NCI-H748 treated with DMSO at 0.1 percent for 48 hours (cell line): ENCODE data around the gene ATF7IP2.

ENCODE experiments used
- DNase-seq: peaks from one replicate; lab custom pipeline; 2025; lab: John Stamatoyannopoulos, UW

The ATF7IP2 gene

DNA sequence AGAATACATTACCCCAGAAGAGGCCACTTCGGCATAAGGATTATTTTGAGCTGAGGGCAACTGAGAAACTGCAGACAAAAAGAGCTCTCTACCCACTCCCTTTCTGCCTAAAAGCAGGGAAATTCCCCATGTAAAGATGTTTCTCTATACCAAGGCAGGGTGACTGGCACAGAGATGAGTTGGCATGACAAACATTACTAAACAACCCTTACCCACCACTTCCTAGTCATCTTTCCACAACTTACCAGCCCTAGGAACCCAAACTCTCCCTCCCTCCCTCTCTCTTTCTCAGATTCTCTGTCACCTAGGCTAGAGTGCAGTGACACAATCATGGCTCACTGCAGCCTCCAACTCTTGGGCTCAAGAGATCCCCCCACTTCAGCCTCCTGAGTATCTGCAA lies 126.0 kb downstream of the ATF7IP2 start:
- DNase-seq: no peak

- peak; percentile 1 for DNase-seq
These were observed 128.7 kb downstream of the ATF7IP2 start for GRCh38 chr16:10514369-10515055.

GRCh38 chr16:10517868-10518267 lies 132.0 kb downstream of the ATF7IP2 start:
- DNase-seq: no peak

- DNase-seq: no peak
These were observed 132.7 kb downstream of the ATF7IP2 start for GRCh38 chr16:10518479-10519041.

DNA sequence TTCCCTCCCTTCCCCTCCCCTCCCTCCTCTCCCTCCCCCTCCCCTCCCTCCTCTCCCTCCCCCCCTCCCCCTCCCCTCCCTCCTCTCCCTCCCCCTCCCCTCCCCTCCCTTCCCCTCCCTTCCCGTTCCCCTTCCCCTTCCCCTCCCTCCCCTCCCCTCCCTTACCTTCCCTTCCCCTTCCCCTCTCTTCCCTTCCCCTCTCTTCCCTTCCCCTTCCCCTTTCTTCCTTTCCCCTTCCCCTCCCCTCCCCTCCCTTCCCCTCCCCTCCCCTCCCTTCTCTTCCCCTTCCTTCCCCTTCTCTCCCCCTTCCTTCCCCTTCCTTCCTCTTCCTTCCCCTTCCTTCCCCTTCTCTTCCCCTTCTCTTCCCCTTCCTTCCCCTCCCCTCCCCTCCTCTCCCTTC lies 133.4 kb downstream of the ATF7IP2 start:
- DNase-seq: no peak

GRCh38 chr16:10519929-10520868 lies 134.3 kb downstream of the ATF7IP2 start:
- no peak for DNase-seq

GRCh38 chr16:10520869-10521578 lies 135.2 kb downstream of the ATF7IP2 start:
- no peak for DNase-seq

GRCh38 chr16:10521681-10522274 lies 135.9 kb downstream of the ATF7IP2 start:
- DNase-seq: no peak

DNA sequence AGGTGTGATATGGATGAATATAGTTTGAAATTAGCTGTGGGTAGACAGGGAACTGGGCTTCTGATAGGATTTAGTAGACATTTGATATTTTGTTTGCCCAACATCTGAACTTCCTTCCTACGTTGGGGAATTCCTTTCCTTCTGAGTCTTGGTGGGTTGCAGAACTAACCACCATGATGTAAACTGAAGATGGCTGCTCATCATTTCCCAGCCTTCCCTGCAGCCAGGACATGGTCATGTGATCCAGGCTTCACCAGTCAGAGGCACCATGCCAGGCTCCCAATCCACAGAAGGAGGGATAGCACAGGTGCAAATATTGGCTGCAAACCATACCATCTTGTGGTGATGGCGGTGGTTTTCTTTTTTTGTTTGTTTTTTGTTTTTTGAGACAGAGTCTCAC lies 137.1 kb downstream of the ATF7IP2 start:
- no peak for DNase-seq

DNA sequence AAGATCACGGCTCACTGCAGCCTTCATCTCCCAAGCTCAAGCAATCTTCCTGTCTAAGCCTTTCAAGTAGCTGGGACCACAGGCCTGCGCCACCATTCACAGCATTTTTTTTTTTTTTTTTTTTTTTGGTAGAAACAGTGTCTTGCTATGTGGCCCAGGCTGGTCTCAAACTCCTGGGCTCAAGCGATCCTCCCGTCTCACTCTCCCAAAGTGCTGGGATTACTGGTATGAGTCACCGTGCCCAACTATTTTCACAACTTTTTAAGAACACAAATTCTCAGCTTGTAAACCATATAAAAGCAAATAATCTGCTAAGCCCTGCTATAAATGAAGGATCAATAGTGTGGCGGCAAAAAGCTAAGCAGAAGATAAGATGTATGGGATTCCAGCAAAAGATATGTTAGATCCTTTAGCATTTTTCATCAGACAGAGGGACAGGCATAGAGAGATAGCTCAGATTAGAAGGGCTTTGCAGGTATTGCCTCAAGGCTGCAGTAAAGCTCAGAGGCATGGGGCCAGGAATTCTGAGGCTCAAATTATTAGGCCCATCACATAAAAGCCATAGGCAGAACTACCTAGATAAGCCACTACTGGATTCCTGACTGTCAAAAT lies 139.5 kb downstream of the ATF7IP2 start:
- no peak for DNase-seq

GRCh38 chr16:10526962-10527361 lies 141.1 kb downstream of the ATF7IP2 start:
- DNase-seq: no peak

DNA sequence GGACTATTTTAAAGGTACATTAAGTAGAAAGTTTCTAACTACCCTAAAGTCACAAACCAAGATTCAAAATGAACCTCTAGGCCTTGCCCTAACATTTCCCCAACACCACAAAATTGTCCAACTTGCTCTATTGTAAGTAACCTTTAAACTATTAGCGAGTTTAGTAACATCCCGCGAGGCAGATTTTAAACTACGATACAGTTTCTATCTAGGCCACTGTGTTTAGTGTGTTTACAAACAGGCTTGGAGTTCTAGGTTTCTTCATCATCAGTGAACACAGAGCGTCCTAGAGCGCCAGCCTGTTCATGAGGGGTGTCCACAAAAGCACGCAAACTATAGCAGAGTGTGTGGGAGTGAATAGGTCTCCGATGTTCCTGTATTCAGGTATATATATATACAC lies 142.8 kb downstream of the ATF7IP2 start:
- no peak for DNase-seq

DNA sequence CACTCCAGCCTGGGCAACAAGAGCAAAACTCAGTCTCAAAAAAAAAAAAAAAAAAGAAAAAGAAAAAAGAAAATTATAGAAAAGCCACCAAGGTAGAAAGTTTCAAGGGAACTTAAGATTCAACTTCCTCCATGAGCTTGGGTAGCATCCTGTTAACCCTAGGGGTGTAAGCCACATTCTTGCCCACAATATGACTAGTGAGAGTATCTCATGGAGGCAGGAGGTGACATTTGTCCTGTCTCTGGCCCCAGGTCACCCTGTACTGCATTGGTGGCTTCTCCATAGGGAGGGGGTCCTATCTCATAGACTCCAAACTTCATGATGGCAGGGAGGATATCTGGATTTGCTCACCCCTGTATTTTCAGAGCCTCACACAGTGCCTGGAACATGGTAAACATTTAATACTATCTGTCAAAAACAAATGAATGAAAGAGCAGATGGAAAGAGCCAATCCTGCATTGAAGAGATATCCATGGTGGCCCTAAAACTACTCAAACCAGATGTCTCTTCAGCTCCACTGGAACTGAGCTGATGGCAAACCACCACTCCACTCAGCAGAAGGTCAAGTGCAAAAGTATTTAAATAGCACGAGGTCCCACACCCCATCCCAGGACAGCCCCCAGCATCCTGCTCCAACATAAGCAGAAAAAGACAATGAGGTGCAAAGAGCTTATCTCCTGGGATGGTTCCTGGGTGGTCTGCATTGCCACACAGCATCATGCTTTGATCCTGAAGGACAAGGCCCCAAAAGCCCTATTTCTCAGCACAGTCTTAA lies 144.2 kb downstream of the ATF7IP2 start:
- no peak for DNase-seq

DNA sequence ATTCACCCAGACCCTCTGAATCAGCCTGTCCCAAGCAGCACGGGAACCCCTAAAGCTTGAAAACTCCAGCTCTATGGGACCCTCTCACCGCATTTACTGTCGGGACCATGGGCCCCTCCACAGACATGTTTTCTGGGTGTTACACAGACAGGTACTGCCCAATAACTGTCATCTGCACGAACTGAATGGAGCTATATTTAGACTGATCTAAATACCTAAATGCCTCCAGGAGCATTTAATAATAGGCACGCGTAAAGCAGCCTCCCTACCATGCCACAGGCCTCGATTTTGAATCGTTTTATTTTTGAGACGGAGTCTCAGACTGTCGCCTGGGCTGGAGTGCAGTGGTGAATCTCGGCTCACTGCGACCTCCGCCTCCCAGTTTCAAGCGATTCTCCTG lies 144.8 kb downstream of the ATF7IP2 start:
- DNase-seq: no peak

GRCh38 chr16:10531582-10531981 lies 145.7 kb downstream of the ATF7IP2 start:
- DNase-seq: no peak
